Adrenal gland (tissue), 5 donors: Measurements from ENCODE around the gene RSRC2.

Experiments used
- POLR2A ChIP-seq, 2 donors: fragments of 450-650 bp; IDR thresholded peaks; one replicate each; pipeline ENCODE4 v1.6.1; 2017; ENCODE audit warnings: antibody characterized with exemption in 2 of 2, mild to moderate bottlenecking in 2 of 2, moderate library complexity in 1 of 2
- TF ChIP-seq, protein P1 (sequence below), 6 experiments: fragments of 450-650 bp in 4 of 6; fragments of 200-600 bp in 2 of 6; sonication (generic) in 1 of 6; IDR thresholded peaks; 1 replicate in 5 of 6; 2 replicates in 1 of 6; pipeline versions ENCODE4 v1.5.1 to v1.8.0; 2016 to 2021; ENCODE audit warnings: antibody characterized with exemption in 6 of 6, mild to moderate bottlenecking in 2 of 6, moderate library complexity in 1 of 6
- donor health status: DM: no; HTN: no; CAD: no.

DNA sequence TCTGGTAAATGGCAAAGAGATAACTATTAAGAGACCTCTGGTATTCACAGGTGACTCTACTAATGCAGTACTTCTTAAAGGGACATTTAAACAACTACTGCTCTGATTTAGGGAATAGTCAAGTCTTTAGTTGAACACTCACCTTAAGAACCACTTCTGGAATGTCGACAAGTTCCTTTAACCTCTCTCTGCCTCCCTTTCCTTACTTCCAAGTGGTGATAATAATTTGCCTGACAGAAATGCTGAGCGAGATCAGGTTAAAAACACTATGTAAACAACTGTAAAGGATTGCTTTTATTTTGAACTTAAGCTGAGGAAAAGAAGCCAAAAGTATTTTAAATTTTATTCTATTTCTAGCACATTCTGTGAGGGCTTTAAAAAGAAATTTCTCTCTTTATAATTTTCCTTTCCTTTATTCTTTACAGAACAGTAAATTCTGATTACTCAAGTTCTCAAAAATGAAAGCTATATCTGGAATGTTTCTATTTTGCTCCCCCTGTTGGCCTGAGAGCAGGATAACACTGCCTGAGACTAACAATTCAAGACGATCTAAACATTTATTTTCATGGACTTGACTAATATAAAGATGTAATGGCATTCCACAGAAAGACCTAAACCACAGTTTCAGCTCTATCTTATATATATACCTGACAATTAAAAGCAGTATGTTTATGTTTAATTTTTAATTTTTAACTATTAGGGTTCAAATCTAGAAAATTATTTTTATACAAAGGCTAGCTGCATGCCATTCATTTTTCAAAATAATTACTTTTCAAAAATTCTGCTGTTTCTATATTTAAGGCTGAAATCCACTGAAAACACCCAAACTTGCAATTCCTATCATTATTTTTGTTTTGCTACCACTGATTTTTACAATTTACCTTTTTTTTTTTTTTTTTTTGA lies 55.2 kb downstream of the RSRC2 start:
- TF ChIP-seq POLR2A (IDR thresholded peaks at IDR 0.05): no peak
- TF ChIP-seq, protein P1, sequence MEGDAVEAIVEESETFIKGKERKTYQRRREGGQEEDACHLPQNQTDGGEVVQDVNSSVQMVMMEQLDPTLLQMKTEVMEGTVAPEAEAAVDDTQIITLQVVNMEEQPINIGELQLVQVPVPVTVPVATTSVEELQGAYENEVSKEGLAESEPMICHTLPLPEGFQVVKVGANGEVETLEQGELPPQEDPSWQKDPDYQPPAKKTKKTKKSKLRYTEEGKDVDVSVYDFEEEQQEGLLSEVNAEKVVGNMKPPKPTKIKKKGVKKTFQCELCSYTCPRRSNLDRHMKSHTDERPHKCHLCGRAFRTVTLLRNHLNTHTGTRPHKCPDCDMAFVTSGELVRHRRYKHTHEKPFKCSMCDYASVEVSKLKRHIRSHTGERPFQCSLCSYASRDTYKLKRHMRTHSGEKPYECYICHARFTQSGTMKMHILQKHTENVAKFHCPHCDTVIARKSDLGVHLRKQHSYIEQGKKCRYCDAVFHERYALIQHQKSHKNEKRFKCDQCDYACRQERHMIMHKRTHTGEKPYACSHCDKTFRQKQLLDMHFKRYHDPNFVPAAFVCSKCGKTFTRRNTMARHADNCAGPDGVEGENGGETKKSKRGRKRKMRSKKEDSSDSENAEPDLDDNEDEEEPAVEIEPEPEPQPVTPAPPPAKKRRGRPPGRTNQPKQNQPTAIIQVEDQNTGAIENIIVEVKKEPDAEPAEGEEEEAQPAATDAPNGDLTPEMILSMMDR (IDR thresholded peaks at IDR 0.05): peak; percentile 63 to 89 (median 83)
